H9 (cell line): ENCODE results near the gene EFCAB12. TPM values are rescaled to one million over a fixed set of nuclear protein-coding genes. Genes with fewer than 3 reads are reported as not detected.

ENCODE experiments used
- DNase-seq: peaks from one replicate; pipeline ENCODE4 v3.0.0-alpha.2; 2017
- H2AFZ ChIP-seq: one replicate; pipeline ENCODE4 v1.6.1; 2013; ENCODE audit warnings: mild to moderate bottlenecking, low read length, control low read depth, moderate library complexity
- H2AK5ac ChIP-seq: 2 replicates; pipeline ENCODE4 v1.6.1; 2013; ENCODE audit warnings: low read length, control low read depth, mixed read lengths; ENCODE audit not compliant: insufficient read length
- H2BK120ac ChIP-seq: one replicate; pipeline ENCODE4 v1.6.1; 2013; ENCODE audit warnings: low read depth, mild to moderate bottlenecking, low read length, control low read depth, inconsistent platforms; ENCODE audit not compliant: poor library complexity, severe bottlenecking
- H2BK12ac ChIP-seq: 2 replicates; pipeline ENCODE4 v1.6.1; 2013; ENCODE audit warnings: low read length, control low read depth, mixed read lengths, low read depth; ENCODE audit not compliant: insufficient read length
- H2BK15ac ChIP-seq: 2 replicates; pipeline ENCODE4 v1.6.1; 2013; ENCODE audit warnings: low read depth, low read length, control low read depth
- H2BK20ac ChIP-seq: one replicate; pipeline ENCODE4 v1.6.1; 2013; ENCODE audit warnings: low read depth, mild to moderate bottlenecking, low read length, control low read depth, inconsistent platforms; ENCODE audit not compliant: poor library complexity, severe bottlenecking
- H2BK5ac ChIP-seq: 2 replicates; pipeline ENCODE4 v1.6.1; 2013; ENCODE audit warnings: low read length, control low read depth, mixed read lengths; ENCODE audit not compliant: insufficient read length
- H3K14ac ChIP-seq: 2 replicates; pipeline ENCODE4 v1.6.1; 2013; ENCODE audit warnings: low read length, control low read depth; ENCODE audit not compliant: insufficient read depth
- H3K18ac ChIP-seq: 2 replicates; pipeline ENCODE4 v1.6.1; 2013; ENCODE audit warnings: low read depth, mild to moderate bottlenecking, mixed read lengths, low read length, control low read depth; ENCODE audit not compliant: insufficient read length
- H3K23ac ChIP-seq: 2 replicates; pipeline ENCODE4 v1.6.1; 2013; ENCODE audit warnings: low read length, control low read depth, mixed read lengths, low read depth; ENCODE audit not compliant: insufficient read length
- H3K23me2 ChIP-seq: 2 replicates; pipeline ENCODE4 v1.6.1; 2013; ENCODE audit warnings: low read depth, mild to moderate bottlenecking, mixed read lengths, low read length, control low read depth; ENCODE audit not compliant: insufficient read length, poor library complexity, severe bottlenecking
- H3K27ac ChIP-seq: 2 replicates; pipeline ENCODE4 v1.5.1; 2013; ENCODE audit warnings: low read length, control low read depth, mixed read lengths, low read depth; ENCODE audit not compliant: insufficient read length
- H3K27me3 ChIP-seq: 2 replicates; pipeline ENCODE4 v1.6.1; 2013; ENCODE audit warnings: low read length, control low read depth, inconsistent platforms; ENCODE audit not compliant: insufficient read depth
- H3K4ac ChIP-seq: 2 replicates; pipeline ENCODE4 v1.6.1; 2013; ENCODE audit warnings: low read depth, mild to moderate bottlenecking, control low read depth, inconsistent platforms, low read length, moderate library complexity
- H3K4me1 ChIP-seq: 2 replicates; pipeline ENCODE4 v1.6.1; 2013; ENCODE audit warnings: low read length, control low read depth, inconsistent platforms; ENCODE audit not compliant: insufficient read depth
- H3K4me2 ChIP-seq: 2 replicates; pipeline ENCODE4 v1.6.1; 2013; ENCODE audit warnings: low read length, control low read depth, mixed read lengths; ENCODE audit not compliant: insufficient read length, insufficient read depth
- H3K56ac ChIP-seq: 2 replicates; pipeline ENCODE4 v1.6.1; 2013; ENCODE audit warnings: low read depth, mild to moderate bottlenecking, mixed read lengths, low read length, control low read depth; ENCODE audit not compliant: insufficient read length
- H3K79me1 ChIP-seq: 2 replicates; pipeline ENCODE4 v1.6.1; 2013; ENCODE audit warnings: low read depth, mild to moderate bottlenecking, moderate library complexity, low read length, control low read depth, inconsistent platforms; ENCODE audit not compliant: insufficient read depth, poor library complexity, severe bottlenecking
- H3K79me2 ChIP-seq: 2 replicates; pipeline ENCODE4 v1.6.1; 2013; ENCODE audit warnings: low read length, control low read depth, inconsistent platforms; ENCODE audit not compliant: insufficient read depth
- H3K9ac ChIP-seq: 2 replicates; pipeline ENCODE4 v1.6.1; 2013; ENCODE audit warnings: low read length, control low read depth, mixed read lengths; ENCODE audit not compliant: insufficient read length; ENCODE audit errors: extremely low read depth
- H3K9me3 ChIP-seq: one replicate; pipeline ENCODE4 v1.6.1; 2013; ENCODE audit warnings: low read depth, low read length, inconsistent platforms; ENCODE audit not compliant: control insufficient read depth
- H3T11ph ChIP-seq: one replicate; pipeline ENCODE4 v1.6.1; 2013; ENCODE audit warnings: mild to moderate bottlenecking, low read length, control low read depth, inconsistent platforms
- H4K20me1 ChIP-seq: one replicate; pipeline ENCODE4 v1.6.1; 2013; ENCODE audit not compliant: control insufficient read depth, insufficient read length, insufficient read depth
- H4K5ac ChIP-seq: 2 replicates; pipeline ENCODE4 v1.6.1; 2013; ENCODE audit warnings: low read depth, mild to moderate bottlenecking, mixed read lengths, low read length, control low read depth; ENCODE audit not compliant: insufficient read length
- H4K8ac ChIP-seq: replicated peaks from 2 replicates; pipeline ENCODE4 v1.6.1; 2013; ENCODE audit warnings: low read length, control low read depth, mixed read lengths, low read depth; ENCODE audit not compliant: insufficient read length
- H4K91ac ChIP-seq: 2 replicates; pipeline ENCODE4 v1.6.1; 2013; ENCODE audit warnings: low read depth, mild to moderate bottlenecking, moderate library complexity, mixed read lengths, low read length, control low read depth; ENCODE audit not compliant: insufficient read length
- H3K27ac Mint-ChIP-seq, 3 experiments: 2 replicates in 2 of 3; 3 replicates in 1 of 3; pipeline ENCODE4 v1.8.0; 2020 to 2021; ENCODE audit warnings: mixed read lengths in 3 of 3, mild to moderate bottlenecking in 1 of 3, moderate library complexity in 1 of 3
- H3K27me3 Mint-ChIP-seq: 2 replicates; pipeline ENCODE4 v1.8.0; 2021; ENCODE audit warnings: low read depth, mild to moderate bottlenecking, moderate library complexity, mixed read lengths
- H3K36me3 Mint-ChIP-seq, 3 experiments: 2 replicates in 2 of 3; 3 replicates in 1 of 3; pipeline ENCODE4 v1.8.0; 2020 to 2021; ENCODE audit warnings: low read depth in 3 of 3, mixed read lengths in 3 of 3; ENCODE audit not compliant: insufficient read depth in 1 of 3
- H3K4me1 Mint-ChIP-seq, 2 experiments: 2 replicates each; pipeline ENCODE4 v1.8.0; 2020; ENCODE audit warnings: mixed read lengths in 2 of 2
- H3K4me3 Mint-ChIP-seq, 2 experiments: 2 replicates in 1 of 2; 3 replicates in 1 of 2; pipeline ENCODE4 v1.8.0; 2020 to 2021; ENCODE audit warnings: mild to moderate bottlenecking in 2 of 2, mixed read lengths in 2 of 2, moderate library complexity in 1 of 2
- H3K9me3 Mint-ChIP-seq, 2 experiments: 2 replicates in 1 of 2; 3 replicates in 1 of 2; pipeline ENCODE4 v1.8.0; 2020; ENCODE audit warnings: mild to moderate bottlenecking in 2 of 2, mixed read lengths in 2 of 2, moderate library complexity in 1 of 2
- CTCF ChIP-seq: fragments of 200-600 bp; sonication (generic); conservative IDR thresholded peaks from 3 replicates; pipeline ENCODE4 v1.8.0; 2021; ENCODE audit warnings: antibody characterized with exemption, mild to moderate bottlenecking
- WGBS: extraction: QIAGEN DNeasy Blood & Tissue Kit; methylation state at CpG from one replicate; pipeline ENCODE4 v1.1.7; 2013; ENCODE audit warnings: missing lambda C conversion rate, low lambda C conversion rate, mixed read lengths; ENCODE audit not compliant: insufficient read length; ENCODE audit errors: extremely low coverage; 5-methylcytosine and 5-hydroxymethylcytosine counted together
- total RNA-seq: library from RNA; stranded (reverse); gene quantifications from 2 replicates; pipeline ENCODE4 v1.2.1, GENCODE V29; 2021

EFCAB12 gene
- total RNA-seq, 1 experiment from 2014 or later = 0.28 TPM

DNA sequence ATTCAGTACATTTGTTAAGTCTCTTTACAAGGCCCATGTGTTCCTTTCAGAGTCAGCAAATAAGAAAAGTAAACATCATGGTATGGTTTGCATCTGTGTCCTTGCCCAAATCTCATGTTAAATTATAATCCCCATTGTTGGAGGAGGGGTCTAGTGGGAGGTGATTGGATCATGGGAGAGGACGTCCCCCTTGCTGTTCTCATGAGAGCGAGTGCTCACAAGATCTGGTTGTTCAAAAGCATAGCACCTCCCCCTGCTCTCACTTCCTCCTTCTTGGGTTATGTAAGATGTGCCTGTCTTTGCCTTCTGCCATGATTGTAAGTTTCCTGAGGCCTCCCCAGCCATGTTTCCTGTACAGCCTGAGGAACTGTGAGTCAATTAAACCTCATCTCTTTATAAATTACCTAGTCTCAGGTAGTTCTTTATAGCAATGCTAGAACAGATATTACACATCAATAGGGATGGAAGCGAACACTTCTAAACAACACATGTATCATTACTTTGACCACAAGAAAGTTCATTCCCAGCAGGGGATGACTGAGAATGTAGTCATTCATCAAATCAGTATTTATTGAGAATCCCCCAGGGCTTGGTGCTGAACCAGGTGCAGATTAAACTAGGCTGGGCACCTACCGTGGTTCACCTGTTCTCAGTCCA is 4.1 kb downstream of the EFCAB12 start:
- Histone ChIP-seq H3K4ac (no peak overlapping the region), H3K9me3 (no peaks in the 10 kb centered on the region), H3K56ac (no peak overlapping the region), H3K4me2 (no peak overlapping the region), H4K8ac (no peak overlapping the region), H3K14ac (no peak overlapping the region), H3K23me2 (peaks cover 3% of the 10 kb centered on the region), H3K79me1 (no peaks in the 10 kb centered on the region), H2BK5ac (no peak overlapping the region), H2AK5ac (no peak overlapping the region), H3K23ac (no peak overlapping the region), H3K27me3 (no peaks in the 10 kb centered on the region; the same call in 1 of the 2 replicates), H2BK12ac (no peak overlapping the region), H4K5ac (no peak overlapping the region), H3T11ph (no peak overlapping the region), H3K4me1 (peaks cover 7% of the 10 kb centered on the region; the same call in 1 of the 2 replicates), H3K27ac (no peak overlapping the region), H3K79me2 (no peaks in the 10 kb centered on the region), H2BK120ac (no peak overlapping the region), H2BK20ac (no peak overlapping the region), H3K18ac (no peak overlapping the region), H3K9ac (no peak overlapping the region), H4K20me1 (no peaks in the 10 kb centered on the region), H2BK15ac (no peak overlapping the region), H2AFZ (no peak overlapping the region), H4K91ac (no peak overlapping the region)
- peaks cover 37 to 39% of the 10 kb centered on the region in 2 experiments for H3K4me1 Mint-ChIP-seq
- WGBS = no CpG with 5 or more reads among the region's 4 CpGs
- peaks cover 41% of the 10 kb centered on the region for H3K27me3 Mint-ChIP-seq
- no peaks in the 10 kb centered on the region; a peak in 1 of 7 replicates for H3K36me3 Mint-ChIP-seq
- TF ChIP-seq CTCF = no peak
- H3K4me3 Mint-ChIP-seq = peak overlapping the region in 1 of 2 experiments; percentile 27; a peak in 1 of 5 replicates
- H3K27ac Mint-ChIP-seq = peak overlapping the region; percentile 75 to 85 (median 82); a peak in 4 of 7 replicates
- H3K9me3 Mint-ChIP-seq = peaks cover 0 to 2% of the 10 kb centered on the region in 2 experiments; a peak in 1 of 5 replicates
- no peak for DNase-seq
